ENCODE results near the gene NENF.

The NENF gene

DNA sequence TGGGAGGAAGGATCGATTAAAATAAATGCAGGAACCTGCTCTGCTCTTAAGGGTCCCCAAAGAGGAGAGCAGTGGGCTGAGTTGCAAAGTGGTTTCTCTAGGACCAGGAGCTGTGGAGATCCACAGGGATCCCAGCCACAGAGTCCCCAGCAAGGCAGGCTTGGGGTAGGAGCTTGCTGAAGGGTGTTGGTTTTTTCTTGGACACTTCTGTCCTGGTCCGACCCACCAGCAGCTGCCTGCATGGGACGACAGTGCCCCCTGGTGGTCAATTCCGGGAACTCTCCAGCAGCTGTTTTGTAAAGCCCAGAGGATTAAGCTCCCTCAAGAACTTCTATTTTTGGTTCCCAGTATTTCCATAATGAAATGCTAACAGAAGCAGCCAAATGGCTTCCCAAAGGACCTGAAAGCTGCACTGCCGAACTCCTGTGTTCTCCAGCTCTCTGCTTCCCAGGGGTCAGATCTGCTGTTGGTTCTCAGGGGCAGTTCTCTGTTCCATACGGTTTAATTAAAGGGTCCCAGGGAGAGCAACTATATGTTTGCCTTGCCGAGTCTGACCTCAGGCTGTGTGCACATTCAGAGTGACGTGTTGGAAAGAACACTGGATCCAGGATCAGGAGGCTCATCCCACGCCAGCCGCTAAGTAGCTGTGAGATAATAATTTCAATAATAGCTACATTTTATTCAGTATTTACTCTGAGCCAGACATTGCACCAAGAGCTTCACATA is 23.2 kb downstream of the NENF start:
- Histone ChIP-seq H3K27me3 (no peaks in the 10 kb centered on the region), H3K9me3 (peaks cover 9% of the 10 kb centered on the region), H4K20me1 (no peaks in the 10 kb centered on the region), H3K4me3 (no peak overlapping the region), H3K9ac (no peak overlapping the region), H3K4me1 (peaks cover 55% of the 10 kb centered on the region), H3K27ac (no peak overlapping the region), H3K36me3 (no peaks in the 10 kb centered on the region), H3K4me2 (peak overlapping the region; percentile 56)
- TF ChIP-seq Cebpa-rat (IDR thresholded peaks at IDR 0.05): no peak

DNA sequence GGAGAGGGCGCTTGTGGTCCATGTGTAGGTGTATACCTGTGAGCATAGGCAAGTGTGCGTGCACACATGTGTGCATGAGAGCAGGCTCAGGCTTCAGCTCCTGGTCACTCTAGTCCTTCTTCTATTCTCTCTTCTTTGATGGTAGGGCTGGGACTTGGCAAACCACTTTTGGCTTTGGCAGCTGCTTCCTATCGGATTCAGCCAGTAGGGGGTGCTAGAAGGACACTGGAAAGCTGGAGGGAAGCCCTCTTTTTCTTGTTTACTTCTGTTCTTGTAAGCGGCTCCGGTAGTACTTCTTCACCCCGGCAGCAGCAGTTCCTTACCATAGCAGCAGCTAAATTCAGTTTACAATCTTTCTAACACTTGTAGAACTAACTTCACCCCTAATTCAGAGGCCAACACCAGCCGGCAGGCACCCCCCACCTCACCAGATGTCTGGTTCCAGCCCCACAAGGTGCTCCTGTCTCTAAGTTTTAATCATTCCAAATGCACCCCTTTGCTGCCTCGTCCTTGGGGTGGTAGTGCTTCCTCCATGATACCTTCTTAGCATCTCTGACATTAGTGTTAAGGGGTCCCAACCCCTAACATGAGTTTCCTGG is 25.1 kb downstream of the NENF start:
- Histone ChIP-seq H3K27ac (no peak overlapping the region), H3K9ac (no peak overlapping the region), H3K4me1 (peaks cover 44% of the 10 kb centered on the region), H3K27me3 (no peaks in the 10 kb centered on the region), H3K9me3 (peaks cover 9% of the 10 kb centered on the region), H3K36me3 (no peaks in the 10 kb centered on the region), H3K4me3 (no peak overlapping the region), H3K4me2 (no peak overlapping the region), H4K20me1 (no peaks in the 10 kb centered on the region)
- TF ChIP-seq Cebpa-rat (IDR thresholded peaks at IDR 0.05): no peak

DNA sequence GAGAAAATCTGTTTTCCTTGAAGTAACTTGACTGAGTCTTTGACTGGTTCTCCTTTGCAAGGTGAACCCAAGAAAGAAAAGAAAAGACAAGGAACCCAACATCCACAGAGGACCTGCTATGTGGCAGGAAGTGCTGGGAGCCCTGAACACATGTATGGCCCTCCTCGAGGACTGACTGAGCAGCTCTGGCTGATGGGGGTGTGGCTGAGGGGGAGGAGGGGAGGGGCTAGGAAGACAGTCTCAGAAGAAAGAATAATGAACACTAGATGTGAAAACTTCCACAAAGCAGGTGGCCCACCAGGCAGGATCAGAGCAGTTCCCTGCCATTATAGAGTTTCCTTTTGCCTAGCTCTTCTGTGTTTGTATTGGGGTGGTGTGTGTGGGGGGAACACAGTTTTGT is 26.1 kb downstream of the NENF start:
- Histone ChIP-seq H3K9me3 (peaks cover 9% of the 10 kb centered on the region), H4K20me1 (no peaks in the 10 kb centered on the region), H3K4me3 (no peak overlapping the region), H3K4me2 (0 out of 2 replicates have a peak overlapping the region, but pooled peaks have one; percentile 10), H3K9ac (no peak overlapping the region), H3K27me3 (no peaks in the 10 kb centered on the region), H3K36me3 (no peaks in the 10 kb centered on the region), H3K4me1 (peaks cover 44% of the 10 kb centered on the region), H3K27ac (no peak overlapping the region)
- no peak for TF ChIP-seq Cebpa-rat (IDR thresholded peaks at IDR 0.05)

- H3K36me3 ChIP-seq: no peaks in the 10 kb centered on the region
- H3K27me3 ChIP-seq: no peaks in the 10 kb centered on the region
- H3K4me1 ChIP-seq: peaks cover 52% of the 10 kb centered on the region
- H4K20me1 ChIP-seq: no peaks in the 10 kb centered on the region
- H3K9me3 ChIP-seq: peaks cover 9% of the 10 kb centered on the region
- TF ChIP-seq Cebpa-rat (IDR thresholded peaks at IDR 0.05): no peak
- no peak overlapping the region for H3K4me2 ChIP-seq
- H3K4me3 ChIP-seq: no peak overlapping the region
- H3K27ac ChIP-seq: no peak overlapping the region
- no peak overlapping the region for H3K9ac ChIP-seq
These were observed 26.9 kb downstream of the NENF start for GRCh38 chr1:212459656-212460055.

GRCh38 chr1:212460376-212460775 is 27.7 kb downstream of the NENF start:
- Histone ChIP-seq H3K4me3 (no peak overlapping the region), H3K9me3 (peaks cover 9% of the 10 kb centered on the region), H4K20me1 (no peaks in the 10 kb centered on the region), H3K36me3 (no peaks in the 10 kb centered on the region), H3K27ac (no peak overlapping the region), H3K9ac (no peak overlapping the region), H3K27me3 (no peaks in the 10 kb centered on the region), H3K4me1 (peaks cover 52% of the 10 kb centered on the region), H3K4me2 (no peak overlapping the region)
- TF ChIP-seq Cebpa-rat (IDR thresholded peaks at IDR 0.05): no peak

- Histone ChIP-seq H3K27ac (peak overlapping the region; percentile 85), H4K20me1 (no peaks in the 10 kb centered on the region), H3K27me3 (no peaks in the 10 kb centered on the region), H3K9ac (no peak overlapping the region), H3K4me3 (no peak overlapping the region), H3K4me2 (no peak overlapping the region), H3K36me3 (no peaks in the 10 kb centered on the region), H3K4me1 (peaks cover 56% of the 10 kb centered on the region), H3K9me3 (peaks cover 9% of the 10 kb centered on the region)
- no peak for TF ChIP-seq Cebpa-rat (IDR thresholded peaks at IDR 0.05)
These were observed 29.4 kb downstream of the NENF start for GRCh38 chr1:212461916-212462660.

- H3K9me3 ChIP-seq: no peaks in the 10 kb centered on the region
- no peak for TF ChIP-seq Cebpa-rat (IDR thresholded peaks at IDR 0.05)
- no peaks in the 10 kb centered on the region for H3K36me3 ChIP-seq
- H3K4me2 ChIP-seq: peak overlapping the region; percentile 84
- no peaks in the 10 kb centered on the region for H3K27me3 ChIP-seq
- no peaks in the 10 kb centered on the region for H4K20me1 ChIP-seq
- peaks cover 60% of the 10 kb centered on the region for H3K4me1 ChIP-seq
- H3K9ac ChIP-seq: peak overlapping the region; percentile 43; the same call in 1 of the 2 replicates
- H3K4me3 ChIP-seq: no peak overlapping the region
- peak overlapping the region; percentile 85 for H3K27ac ChIP-seq
These were observed 31.0 kb downstream of the NENF start for GRCh38 chr1:212463565-212464285.

GRCh38 chr1:212465311-212465710 is 32.6 kb downstream of the NENF start:
- Histone ChIP-seq H4K20me1 (no peaks in the 10 kb centered on the region), H3K4me2 (peak overlapping the region; percentile 84), H3K27me3 (no peaks in the 10 kb centered on the region), H3K9me3 (no peaks in the 10 kb centered on the region), H3K36me3 (no peaks in the 10 kb centered on the region), H3K4me3 (no peak overlapping the region), H3K9ac (no peak overlapping the region), H3K27ac (peak overlapping the region; percentile 85), H3K4me1 (peaks cover 59% of the 10 kb centered on the region)
- no peak for TF ChIP-seq Cebpa-rat (IDR thresholded peaks at IDR 0.05)

- peaks cover 59% of the 10 kb centered on the region for H3K4me1 ChIP-seq
- no peaks in the 10 kb centered on the region for H3K27me3 ChIP-seq
- H3K9ac ChIP-seq: no peak overlapping the region
- H3K9me3 ChIP-seq: no peaks in the 10 kb centered on the region
- no peak for TF ChIP-seq Cebpa-rat (IDR thresholded peaks at IDR 0.05)
- H3K4me3 ChIP-seq: no peak overlapping the region
- H4K20me1 ChIP-seq: no peaks in the 10 kb centered on the region
- H3K27ac ChIP-seq: peak overlapping the region; percentile 85
- peak overlapping the region; percentile 84 for H3K4me2 ChIP-seq
- no peaks in the 10 kb centered on the region for H3K36me3 ChIP-seq
These were observed 33.7 kb downstream of the NENF start for GRCh38 chr1:212466437-212466836.

Data from BLaER1 (cell line).